ENCODE data around the gene FAM25C.
"Not testable (repeated sequence)": the region's sequence is repeated elsewhere in the genome, so short reads cannot be mapped to it uniquely, and the experiment has no call there.

Gene FAM25C

DNA sequence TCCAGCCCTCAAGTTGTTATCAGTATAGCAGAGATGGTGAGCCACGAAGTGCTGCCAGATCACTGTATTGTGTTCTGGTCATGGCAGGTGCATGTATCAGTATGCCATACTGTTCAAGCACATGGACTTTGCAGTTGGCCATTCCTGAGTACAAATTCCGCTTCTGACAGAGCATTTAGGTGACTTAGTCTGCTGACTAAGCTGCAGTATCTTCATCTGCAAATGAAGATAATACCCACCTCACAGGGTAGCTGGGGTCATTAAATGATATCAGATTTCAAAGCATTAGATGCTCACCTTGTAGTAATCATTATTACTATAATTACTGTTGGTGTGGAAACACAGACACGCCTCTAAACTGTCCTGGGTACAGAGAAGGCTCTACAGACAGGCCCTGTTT lies 24.2 kb downstream of the FAM25C start:
- H3K9ac ChIP-seq (ENCODE audit: low read length); H3K4me1 ChIP-seq (ENCODE audit: insufficient read depth, low read length); H3K9me3 ChIP-seq (ENCODE audit: low read length); H3K27ac ChIP-seq (ENCODE audit: low read depth, low read length); H3K4me3 ChIP-seq (ENCODE audit: low read depth in 1 of 2, low read length in 2 of 2); H3K27me3 ChIP-seq (ENCODE audit: control insufficient read depth in 1 of 2, insufficient read depth in 2 of 2, low read length in 2 of 2); H3K36me3 ChIP-seq (ENCODE audit: insufficient read depth, low read length): not testable (repeated sequence)

GRCh38 chr10:47973131-47973530 lies 26.5 kb downstream of the FAM25C start:
- not testable (repeated sequence) for H3K4me3 ChIP-seq (ENCODE audit: low read depth in 1 of 2, low read length in 2 of 2); H3K4me1 ChIP-seq (ENCODE audit: insufficient read depth, low read length); H3K27me3 ChIP-seq (ENCODE audit: control insufficient read depth in 1 of 2, insufficient read depth in 2 of 2, low read length in 2 of 2); H3K36me3 ChIP-seq (ENCODE audit: insufficient read depth, low read length); H3K27ac ChIP-seq (ENCODE audit: low read depth, low read length); H3K9me3 ChIP-seq (ENCODE audit: low read length); H3K9ac ChIP-seq (ENCODE audit: low read length)

DNA sequence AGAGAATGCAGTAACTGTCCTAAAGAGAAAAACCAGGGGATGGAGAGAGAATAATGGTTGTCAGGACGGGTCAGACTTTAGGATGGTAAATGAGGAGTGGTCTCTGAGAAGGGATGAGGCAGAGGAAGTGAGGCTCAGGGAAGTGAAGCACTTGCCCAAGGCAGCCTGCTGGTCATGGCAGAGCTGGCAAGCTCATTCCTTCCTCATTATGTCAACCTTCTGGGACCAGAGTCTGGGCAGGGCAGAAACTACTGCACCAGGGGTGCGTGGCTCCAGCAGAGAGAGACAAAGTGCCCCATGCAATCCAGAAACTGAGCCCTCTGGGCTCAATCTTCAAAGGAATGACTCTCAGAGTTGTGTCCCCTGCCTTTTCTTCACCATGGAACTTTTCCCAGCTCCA lies 27.5 kb downstream of the FAM25C start:
- H3K4me1 ChIP-seq (ENCODE audit: insufficient read depth, low read length); H3K27me3 ChIP-seq (ENCODE audit: control insufficient read depth in 1 of 2, insufficient read depth in 2 of 2, low read length in 2 of 2); H3K27ac ChIP-seq (ENCODE audit: low read depth, low read length); H3K9me3 ChIP-seq (ENCODE audit: low read length); H3K9ac ChIP-seq (ENCODE audit: low read length); H3K4me3 ChIP-seq (ENCODE audit: low read depth in 1 of 2, low read length in 2 of 2); H3K36me3 ChIP-seq (ENCODE audit: insufficient read depth, low read length): not testable (repeated sequence)

DNA sequence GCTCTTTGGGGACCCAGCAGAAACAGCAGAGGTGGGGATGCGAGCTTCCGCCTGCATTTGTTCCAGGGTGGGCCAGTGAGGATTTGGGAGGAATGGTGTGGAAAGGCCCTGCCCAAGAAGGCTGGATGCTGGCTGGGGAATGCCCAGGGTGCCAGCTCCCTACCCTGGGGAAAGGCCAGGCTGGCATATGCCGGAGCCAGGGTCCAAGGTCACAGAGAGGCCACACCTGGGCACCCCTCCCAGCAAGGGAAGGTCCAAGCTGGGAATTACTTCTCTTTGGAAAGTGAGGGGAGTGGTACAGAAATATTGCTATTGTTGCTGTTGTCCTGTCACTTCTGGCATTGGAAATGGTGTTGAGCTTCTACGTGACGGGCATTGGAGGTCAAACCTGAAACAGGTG lies 28.0 kb downstream of the FAM25C start:
- not testable (repeated sequence) for H3K36me3 ChIP-seq (ENCODE audit: insufficient read depth, low read length); H3K4me3 ChIP-seq (ENCODE audit: low read depth in 1 of 2, low read length in 2 of 2); H3K4me1 ChIP-seq (ENCODE audit: insufficient read depth, low read length); H3K27ac ChIP-seq (ENCODE audit: low read depth, low read length); H3K9ac ChIP-seq (ENCODE audit: low read length); H3K9me3 ChIP-seq (ENCODE audit: low read length); H3K27me3 ChIP-seq (ENCODE audit: control insufficient read depth in 1 of 2, insufficient read depth in 2 of 2, low read length in 2 of 2)

GRCh38 chr10:47970047-47970446 lies 29.5 kb downstream of the FAM25C start:
- H3K27ac ChIP-seq (ENCODE audit: low read depth, low read length); H3K27me3 ChIP-seq (ENCODE audit: control insufficient read depth in 1 of 2, insufficient read depth in 2 of 2, low read length in 2 of 2); H3K36me3 ChIP-seq (ENCODE audit: insufficient read depth, low read length); H3K9ac ChIP-seq (ENCODE audit: low read length); H3K4me3 ChIP-seq (ENCODE audit: low read depth in 1 of 2, low read length in 2 of 2); H3K4me1 ChIP-seq (ENCODE audit: insufficient read depth, low read length); H3K9me3 ChIP-seq (ENCODE audit: low read length): not testable (repeated sequence)

DNA sequence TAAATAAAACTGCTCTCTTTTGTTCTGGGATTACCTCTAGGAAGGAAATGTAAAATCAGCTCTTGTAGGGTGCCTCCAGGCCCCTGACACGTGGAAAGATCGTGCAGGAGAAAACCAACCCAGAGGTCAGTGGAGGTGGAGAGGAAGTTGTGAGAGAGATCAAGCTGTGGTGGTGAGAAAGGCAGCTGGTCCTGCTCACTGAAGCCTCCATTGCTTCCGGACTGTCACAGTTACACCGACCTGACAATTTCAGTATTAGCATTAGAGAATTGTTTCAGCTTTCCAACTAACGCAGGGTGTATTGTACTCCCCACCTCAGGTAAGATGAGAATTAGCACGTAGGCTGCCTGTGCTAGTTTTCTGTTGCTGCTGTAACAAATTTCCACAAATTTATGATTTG lies 30.6 kb downstream of the FAM25C start:
- H3K9me3 ChIP-seq (ENCODE audit: low read length): not testable (repeated sequence)

GRCh38 chr10:47964280-47965063 lies 35.1 kb downstream of the FAM25C start:
- H3K9me3 ChIP-seq (ENCODE audit: low read length); H3K27me3 ChIP-seq (ENCODE audit: control insufficient read depth in 1 of 2, insufficient read depth in 2 of 2, low read length in 2 of 2); H3K9ac ChIP-seq (ENCODE audit: low read length); H3K4me3 ChIP-seq (ENCODE audit: low read depth in 1 of 2, low read length in 2 of 2); H3K36me3 ChIP-seq (ENCODE audit: insufficient read depth, low read length); H3K4me1 ChIP-seq (ENCODE audit: insufficient read depth, low read length); H3K27ac ChIP-seq (ENCODE audit: low read depth, low read length): not testable (repeated sequence)

More for the DNA sequence above, 30.6 kb downstream of the FAM25C start:
- H3K9ac ChIP-seq (ENCODE audit: low read length); H3K36me3 ChIP-seq (ENCODE audit: insufficient read depth, low read length); H3K4me3 ChIP-seq (ENCODE audit: low read depth in 1 of 2, low read length in 2 of 2); H3K27ac ChIP-seq (ENCODE audit: low read depth, low read length); H3K27me3 ChIP-seq (ENCODE audit: control insufficient read depth in 1 of 2, insufficient read depth in 2 of 2, low read length in 2 of 2); H3K4me1 ChIP-seq (ENCODE audit: insufficient read depth, low read length): not testable (repeated sequence)

DNA sequence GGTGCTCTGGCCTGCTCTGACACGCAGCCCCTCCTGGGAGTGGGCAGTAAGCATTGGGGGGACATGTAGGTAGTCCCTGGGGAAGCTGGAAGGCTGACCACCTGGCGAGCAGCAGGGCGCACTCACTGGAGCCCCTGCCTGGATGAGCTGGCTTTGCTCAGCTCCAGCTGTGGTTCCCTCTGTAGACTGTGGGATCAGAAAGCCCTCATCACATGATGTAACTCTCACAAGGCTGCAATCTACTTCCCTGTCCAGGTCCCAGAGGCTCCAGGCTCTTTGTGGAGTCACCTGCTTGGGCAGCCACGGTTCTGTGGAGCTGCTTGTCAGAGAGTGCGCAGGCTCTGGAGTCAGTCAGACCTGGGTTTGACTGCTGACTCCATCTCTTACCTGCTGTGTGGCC lies 36.8 kb downstream of the FAM25C start:
- H3K4me1 ChIP-seq (ENCODE audit: insufficient read depth, low read length); H3K4me3 ChIP-seq (ENCODE audit: low read depth in 1 of 2, low read length in 2 of 2); H3K36me3 ChIP-seq (ENCODE audit: insufficient read depth, low read length); H3K27ac ChIP-seq (ENCODE audit: low read depth, low read length); H3K9ac ChIP-seq (ENCODE audit: low read length); H3K9me3 ChIP-seq (ENCODE audit: low read length); H3K27me3 ChIP-seq (ENCODE audit: control insufficient read depth in 1 of 2, insufficient read depth in 2 of 2, low read length in 2 of 2): not testable (repeated sequence)

DNA sequence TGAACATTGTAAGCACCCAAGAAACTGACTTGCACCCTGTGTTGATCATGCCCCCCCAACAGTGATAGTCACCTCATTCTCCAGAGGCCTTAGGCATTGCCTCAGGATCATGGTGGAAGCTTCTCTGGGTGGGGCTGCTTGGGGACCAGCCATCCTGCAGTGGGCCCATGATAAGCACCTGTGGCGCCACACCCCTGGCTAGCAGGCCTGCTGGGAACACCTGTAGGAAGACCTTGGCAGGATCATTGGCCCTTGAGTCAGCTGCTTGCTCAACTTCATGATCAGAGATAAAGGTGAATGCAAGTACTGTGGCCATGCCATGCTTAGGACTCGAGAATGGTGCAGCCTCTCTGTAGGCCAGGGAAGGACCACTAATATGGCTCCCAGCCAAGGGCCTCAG lies 38.9 kb downstream of the FAM25C start:
- not testable (repeated sequence) for H3K4me1 ChIP-seq (ENCODE audit: insufficient read depth, low read length); H3K9ac ChIP-seq (ENCODE audit: low read length); H3K27me3 ChIP-seq (ENCODE audit: control insufficient read depth in 1 of 2, insufficient read depth in 2 of 2, low read length in 2 of 2); H3K36me3 ChIP-seq (ENCODE audit: insufficient read depth, low read length); H3K4me3 ChIP-seq (ENCODE audit: low read depth in 1 of 2, low read length in 2 of 2); H3K27ac ChIP-seq (ENCODE audit: low read depth, low read length); H3K9me3 ChIP-seq (ENCODE audit: low read length)

DNA sequence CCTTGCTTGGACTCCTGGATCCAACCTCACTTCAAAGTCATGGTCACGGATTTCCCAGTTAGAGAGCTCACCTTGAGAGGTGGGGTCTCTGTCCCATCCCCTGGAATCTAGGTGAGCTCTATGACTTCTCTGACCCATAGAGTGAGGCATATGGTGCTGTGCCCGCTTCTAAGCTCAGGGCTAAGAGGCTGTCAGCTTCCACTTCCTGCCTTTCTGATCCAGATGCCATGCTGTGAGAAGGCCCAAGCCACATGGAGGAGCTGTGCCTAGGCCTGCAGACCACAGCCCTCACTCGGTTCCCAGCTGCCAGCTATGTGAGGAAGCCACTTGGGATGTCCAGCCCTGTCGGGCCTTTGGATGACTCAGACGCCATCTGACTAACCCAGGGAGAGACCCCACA lies 39.9 kb downstream of the FAM25C start:
- H3K9ac ChIP-seq (ENCODE audit: low read length); H3K36me3 ChIP-seq (ENCODE audit: insufficient read depth, low read length); H3K9me3 ChIP-seq (ENCODE audit: low read length); H3K27ac ChIP-seq (ENCODE audit: low read depth, low read length); H3K4me3 ChIP-seq (ENCODE audit: low read depth in 1 of 2, low read length in 2 of 2); H3K27me3 ChIP-seq (ENCODE audit: control insufficient read depth in 1 of 2, insufficient read depth in 2 of 2, low read length in 2 of 2); H3K4me1 ChIP-seq (ENCODE audit: insufficient read depth, low read length): not testable (repeated sequence)

- H3K27me3 ChIP-seq (ENCODE audit: control insufficient read depth in 1 of 2, insufficient read depth in 2 of 2, low read length in 2 of 2); H3K9me3 ChIP-seq (ENCODE audit: low read length); H3K27ac ChIP-seq (ENCODE audit: low read depth, low read length); H3K36me3 ChIP-seq (ENCODE audit: insufficient read depth, low read length); H3K4me3 ChIP-seq (ENCODE audit: low read depth in 1 of 2, low read length in 2 of 2); H3K4me1 ChIP-seq (ENCODE audit: insufficient read depth, low read length); H3K9ac ChIP-seq (ENCODE audit: low read length): not testable (repeated sequence)
Observed at GRCh38 chr10:47957158-47957557, 42.4 kb downstream of the FAM25C start.

GRCh38 chr10:47947424-47947823 lies 52.2 kb downstream of the FAM25C start:
- H3K27me3 ChIP-seq (ENCODE audit: control insufficient read depth in 1 of 2, insufficient read depth in 2 of 2, low read length in 2 of 2); H3K4me3 ChIP-seq (ENCODE audit: low read depth in 1 of 2, low read length in 2 of 2); H3K9me3 ChIP-seq (ENCODE audit: low read length); H3K36me3 ChIP-seq (ENCODE audit: insufficient read depth, low read length); H3K4me1 ChIP-seq (ENCODE audit: insufficient read depth, low read length); H3K9ac ChIP-seq (ENCODE audit: low read length); H3K27ac ChIP-seq (ENCODE audit: low read depth, low read length): not testable (repeated sequence)
